Adrenal gland (tissue), 5 donors: ENCODE results near the gene ATG9A.

Experiments used
- POLR2A ChIP-seq, 2 donors: fragments of 450-650 bp; IDR thresholded peaks; one replicate each; pipeline ENCODE4 v1.6.1; 2017; ENCODE audit warnings: antibody characterized with exemption in 2 of 2, mild to moderate bottlenecking in 2 of 2, moderate library complexity in 1 of 2
- TF ChIP-seq, protein P1 (sequence below), 6 experiments: fragments of 450-650 bp in 4 of 6; fragments of 200-600 bp in 2 of 6; sonication (generic) in 1 of 6; IDR thresholded peaks; 1 replicate in 5 of 6; 2 replicates in 1 of 6; pipeline versions ENCODE4 v1.5.1 to v1.8.0; 2016 to 2021; ENCODE audit warnings: antibody characterized with exemption in 6 of 6, mild to moderate bottlenecking in 2 of 6, moderate library complexity in 1 of 6
- donor health status: DM: no; HTN: no; CAD: no.

DNA sequence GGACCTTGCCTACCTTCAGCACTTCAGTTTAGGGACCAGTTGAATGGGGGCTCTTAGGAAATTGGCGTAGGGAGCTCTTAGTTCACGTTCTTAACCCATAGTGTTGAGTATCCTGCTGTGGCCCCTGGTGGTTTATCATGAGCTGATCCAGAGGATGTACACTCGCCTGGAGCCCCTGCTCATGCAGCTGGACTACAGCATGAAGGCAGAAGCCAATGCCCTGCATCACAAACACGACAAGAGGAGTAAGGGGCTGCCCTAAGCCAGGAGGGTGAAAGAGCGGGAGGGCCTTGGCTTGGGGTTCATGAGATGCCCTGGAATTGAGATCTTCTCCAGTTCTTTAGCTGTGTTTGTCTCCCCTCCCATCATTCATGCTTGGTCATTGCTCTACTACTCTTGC lies 48.5 kb downstream of the ATG9A start:
- TF ChIP-seq, protein P1, sequence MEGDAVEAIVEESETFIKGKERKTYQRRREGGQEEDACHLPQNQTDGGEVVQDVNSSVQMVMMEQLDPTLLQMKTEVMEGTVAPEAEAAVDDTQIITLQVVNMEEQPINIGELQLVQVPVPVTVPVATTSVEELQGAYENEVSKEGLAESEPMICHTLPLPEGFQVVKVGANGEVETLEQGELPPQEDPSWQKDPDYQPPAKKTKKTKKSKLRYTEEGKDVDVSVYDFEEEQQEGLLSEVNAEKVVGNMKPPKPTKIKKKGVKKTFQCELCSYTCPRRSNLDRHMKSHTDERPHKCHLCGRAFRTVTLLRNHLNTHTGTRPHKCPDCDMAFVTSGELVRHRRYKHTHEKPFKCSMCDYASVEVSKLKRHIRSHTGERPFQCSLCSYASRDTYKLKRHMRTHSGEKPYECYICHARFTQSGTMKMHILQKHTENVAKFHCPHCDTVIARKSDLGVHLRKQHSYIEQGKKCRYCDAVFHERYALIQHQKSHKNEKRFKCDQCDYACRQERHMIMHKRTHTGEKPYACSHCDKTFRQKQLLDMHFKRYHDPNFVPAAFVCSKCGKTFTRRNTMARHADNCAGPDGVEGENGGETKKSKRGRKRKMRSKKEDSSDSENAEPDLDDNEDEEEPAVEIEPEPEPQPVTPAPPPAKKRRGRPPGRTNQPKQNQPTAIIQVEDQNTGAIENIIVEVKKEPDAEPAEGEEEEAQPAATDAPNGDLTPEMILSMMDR (IDR thresholded peaks at IDR 0.05): no peak
- no peak for TF ChIP-seq POLR2A (IDR thresholded peaks at IDR 0.05)
